ENCODE data around the gene ATP9A. TPM values are rescaled to one million over a fixed set of nuclear protein-coding genes. Genes with fewer than 3 reads are reported as not detected.

The ATP9A gene
- total RNA-seq, 1 experiment from 2014 or later: 12.1 TPM

DNA sequence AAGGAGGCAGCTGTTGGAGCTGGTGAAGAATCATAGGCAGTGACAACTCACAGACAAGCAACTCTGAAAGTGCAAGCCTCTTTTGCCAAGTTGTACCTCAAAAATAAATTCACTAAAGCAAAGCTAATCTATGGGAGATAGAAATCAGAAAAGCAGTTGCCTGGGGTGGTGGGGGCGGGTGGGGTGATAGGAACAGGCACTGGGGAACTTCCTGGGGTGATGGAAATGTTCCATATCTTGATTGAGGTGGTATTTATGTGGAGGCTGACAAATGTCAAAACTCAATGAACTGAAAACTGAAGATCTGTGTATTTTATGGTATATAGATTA lies 52.4 kb downstream of the ATP9A start:
- Mint-ChIP-seq H3K9me3 (no peaks in the 10 kb centered on the region; a peak in 1 of 5 replicates), H3K4me3 (no peak overlapping the region), H3K4me1 (peaks cover 27 to 43% of the 10 kb centered on the region in 2 experiments), H3K36me3 (ENCODE audit: insufficient read depth in 1 of 3, low read depth in 3 of 3) (peaks cover 0 to 4% (median 0%) of the 10 kb centered on the region in 3 experiments; a peak in 2 of 7 replicates), H3K27me3 (ENCODE audit: low read depth) (no peaks in the 10 kb centered on the region), H3K27ac (peak overlapping the region in 1 of 3 experiments; percentile 26; a peak in 2 of 7 replicates)
- no peak overlapping the region for H3K56ac ChIP-seq (ENCODE audit: insufficient read length, low read depth, low read length)
- H2AK5ac ChIP-seq (ENCODE audit: insufficient read length, low read length): no peak overlapping the region
- no peak overlapping the region for H2BK120ac ChIP-seq (ENCODE audit: low read depth, low read length, poor library complexity, severe bottlenecking)
- no peak overlapping the region for H2BK5ac ChIP-seq (ENCODE audit: insufficient read length, low read length)
- H3K79me1 ChIP-seq (ENCODE audit: insufficient read depth, low read depth, low read length, poor library complexity, severe bottlenecking): no peaks in the 10 kb centered on the region
- H3K23me2 ChIP-seq (ENCODE audit: insufficient read length, low read depth, low read length, poor library complexity, severe bottlenecking): no peaks in the 10 kb centered on the region
- no peak overlapping the region for H3K14ac ChIP-seq (ENCODE audit: insufficient read depth, low read length)
- H2BK20ac ChIP-seq (ENCODE audit: low read depth, low read length, poor library complexity, severe bottlenecking): no peak overlapping the region
- H3K4me2 ChIP-seq (ENCODE audit: insufficient read depth, insufficient read length, low read length): no peak overlapping the region
- H4K91ac ChIP-seq (ENCODE audit: insufficient read length, low read depth, low read length): no peak overlapping the region
- WGBS (ENCODE audit: extremely low coverage, insufficient read length, low lambda C conversion rate): no CpG with 5 or more reads among the region's 1 CpG
- H4K8ac ChIP-seq (replicated peaks; ENCODE audit: insufficient read length, low read depth, low read length): no peak overlapping the region
- no peak overlapping the region for H3K18ac ChIP-seq (ENCODE audit: insufficient read length, low read depth, low read length)
- H3K4ac ChIP-seq (ENCODE audit: low read depth, low read length): no peak overlapping the region
- H2BK15ac ChIP-seq (ENCODE audit: low read depth, low read length): no peak overlapping the region
- DNase-seq: no peak
- H3K9me3 ChIP-seq (ENCODE audit: control insufficient read depth, low read depth, low read length): no peaks in the 10 kb centered on the region
- TF ChIP-seq, protein P1, sequence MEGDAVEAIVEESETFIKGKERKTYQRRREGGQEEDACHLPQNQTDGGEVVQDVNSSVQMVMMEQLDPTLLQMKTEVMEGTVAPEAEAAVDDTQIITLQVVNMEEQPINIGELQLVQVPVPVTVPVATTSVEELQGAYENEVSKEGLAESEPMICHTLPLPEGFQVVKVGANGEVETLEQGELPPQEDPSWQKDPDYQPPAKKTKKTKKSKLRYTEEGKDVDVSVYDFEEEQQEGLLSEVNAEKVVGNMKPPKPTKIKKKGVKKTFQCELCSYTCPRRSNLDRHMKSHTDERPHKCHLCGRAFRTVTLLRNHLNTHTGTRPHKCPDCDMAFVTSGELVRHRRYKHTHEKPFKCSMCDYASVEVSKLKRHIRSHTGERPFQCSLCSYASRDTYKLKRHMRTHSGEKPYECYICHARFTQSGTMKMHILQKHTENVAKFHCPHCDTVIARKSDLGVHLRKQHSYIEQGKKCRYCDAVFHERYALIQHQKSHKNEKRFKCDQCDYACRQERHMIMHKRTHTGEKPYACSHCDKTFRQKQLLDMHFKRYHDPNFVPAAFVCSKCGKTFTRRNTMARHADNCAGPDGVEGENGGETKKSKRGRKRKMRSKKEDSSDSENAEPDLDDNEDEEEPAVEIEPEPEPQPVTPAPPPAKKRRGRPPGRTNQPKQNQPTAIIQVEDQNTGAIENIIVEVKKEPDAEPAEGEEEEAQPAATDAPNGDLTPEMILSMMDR (conservative IDR thresholded peaks at IDR 0.05): no peak
- no peak overlapping the region for H3T11ph ChIP-seq (ENCODE audit: low read length)
- no peak overlapping the region for H3K27ac ChIP-seq (ENCODE audit: insufficient read length, low read depth, low read length)
- H3K9ac ChIP-seq (ENCODE audit: extremely low read depth, insufficient read length, low read length): no peak overlapping the region
- H2BK12ac ChIP-seq (ENCODE audit: insufficient read length, low read depth, low read length): no peak overlapping the region
- no peaks in the 10 kb centered on the region for H3K27me3 ChIP-seq (ENCODE audit: insufficient read depth, low read length)
- no peaks in the 10 kb centered on the region for H4K20me1 ChIP-seq (ENCODE audit: control insufficient read depth, insufficient read depth, insufficient read length)
- no peak overlapping the region for H3K23ac ChIP-seq (ENCODE audit: insufficient read length, low read depth, low read length)
- H3K4me1 ChIP-seq (ENCODE audit: insufficient read depth, low read length): peaks cover 6% of the 10 kb centered on the region; the same call in 1 of the 2 replicates
- H3K79me2 ChIP-seq (ENCODE audit: insufficient read depth, low read length): no peaks in the 10 kb centered on the region
- no peak overlapping the region for H2AFZ ChIP-seq (ENCODE audit: low read length)
- no peak overlapping the region for H4K5ac ChIP-seq (ENCODE audit: insufficient read length, low read depth, low read length)

All from H9 (cell line).